ENCODE data around the gene ZSCAN29.
"Not testable (repeated sequence)": the region's sequence is repeated elsewhere in the genome, so short reads cannot be mapped to it uniquely, and the experiment has no call there.

Gene ZSCAN29

DNA sequence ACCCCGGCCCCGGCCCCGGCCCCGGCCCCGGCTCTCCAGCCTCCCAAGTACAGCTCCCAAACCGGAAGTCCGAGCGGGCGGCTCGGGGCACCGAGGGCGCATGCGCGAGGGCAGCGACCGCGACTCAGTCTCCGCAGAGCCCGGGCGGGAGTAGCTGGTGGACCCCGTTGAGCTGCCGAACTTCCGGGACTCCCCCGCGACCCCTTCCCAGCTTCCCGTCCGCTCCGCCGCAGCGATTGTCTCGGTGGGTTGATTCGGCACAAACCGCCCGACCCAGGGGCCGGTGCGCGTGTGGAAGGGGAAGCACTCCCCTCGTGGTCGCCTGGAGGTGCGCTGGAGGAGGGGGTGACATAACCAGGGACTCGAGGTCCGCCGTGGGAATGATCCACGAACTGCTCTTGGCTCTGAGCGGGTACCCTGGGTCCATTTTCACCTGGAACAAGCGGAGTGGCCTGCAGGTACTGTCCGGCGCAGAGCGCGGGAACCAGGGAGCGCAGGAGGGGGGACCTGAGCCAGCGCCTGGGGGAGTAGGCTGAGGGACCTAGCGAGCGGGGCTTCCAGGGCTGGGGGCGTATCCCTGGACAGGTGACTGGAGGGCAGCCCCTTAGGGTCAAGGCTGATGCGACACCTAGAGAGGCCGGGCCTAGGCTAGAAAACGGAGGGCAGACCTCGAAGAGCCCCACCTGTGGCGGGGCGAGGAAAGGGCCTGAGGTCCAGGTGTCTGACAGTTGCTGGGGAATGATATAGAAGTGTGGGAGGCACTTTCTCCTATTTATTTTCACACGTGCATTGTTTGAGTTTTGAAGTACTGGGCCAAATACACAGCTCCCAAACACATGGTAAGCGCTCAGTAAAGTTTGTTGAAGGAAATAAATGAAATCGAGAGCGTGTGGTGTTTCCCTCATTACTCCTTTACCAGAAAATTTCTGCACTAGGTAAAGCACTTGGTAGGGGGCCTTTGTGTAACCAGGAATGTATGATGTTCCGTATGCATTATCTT, at the start of gene ZSCAN29, which contains the start of gene TUBGCP4:
Gene ZSCAN29, minus strand, starts transcription at position 69 of the 1,000 bp plus-strand sequence. CDS start 1,130 bp downstream, outside the sequence.
Gene TUBGCP4, plus strand, starts transcription at position 127 of the 1,000 bp plus-strand sequence. Its CDS starts 254 bp downstream, at position 381.
- peak; percentile 78 for DNase-seq

DNA sequence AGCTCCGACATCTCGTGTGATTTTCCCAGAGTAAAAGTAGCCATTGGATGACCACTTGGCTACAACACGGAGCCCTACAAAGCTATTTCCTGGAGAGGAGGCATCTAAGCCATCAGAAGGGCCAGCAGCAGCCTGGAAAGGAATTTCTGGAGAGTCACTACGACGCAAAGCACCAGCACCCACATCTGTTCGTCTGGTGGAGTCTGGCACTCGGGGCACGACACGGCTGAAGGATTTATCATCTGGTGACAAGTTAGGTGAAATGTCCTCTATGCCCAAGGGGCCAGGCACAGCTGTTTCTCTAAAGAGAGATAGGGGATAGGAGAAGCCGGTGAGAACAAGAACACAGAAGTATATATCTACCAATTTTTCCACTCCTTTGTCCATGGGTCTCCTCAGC, 49.6 kb upstream of the ZSCAN29 start:
- DNase-seq, result no peak

DNA sequence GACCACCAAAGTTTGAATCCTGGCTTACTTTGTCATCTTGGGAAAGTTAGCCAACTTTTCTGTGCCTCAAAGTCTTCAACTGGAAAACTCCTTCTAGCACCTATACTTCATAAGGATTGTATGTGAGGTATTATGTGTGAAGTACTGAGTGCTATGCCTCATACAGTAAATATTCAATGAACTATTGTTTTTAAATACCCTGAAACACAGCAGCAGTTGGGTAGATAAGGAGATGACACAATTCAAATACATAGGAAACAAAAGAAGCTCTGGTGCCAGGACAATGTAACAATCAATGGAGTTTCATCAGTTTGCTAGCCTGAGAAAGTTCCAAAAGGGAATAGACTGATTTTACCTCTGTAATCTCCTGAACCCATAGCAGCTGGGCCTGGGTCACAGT, 43.4 kb upstream of the ZSCAN29 start:
- DNase-seq, result no peak

DNA sequence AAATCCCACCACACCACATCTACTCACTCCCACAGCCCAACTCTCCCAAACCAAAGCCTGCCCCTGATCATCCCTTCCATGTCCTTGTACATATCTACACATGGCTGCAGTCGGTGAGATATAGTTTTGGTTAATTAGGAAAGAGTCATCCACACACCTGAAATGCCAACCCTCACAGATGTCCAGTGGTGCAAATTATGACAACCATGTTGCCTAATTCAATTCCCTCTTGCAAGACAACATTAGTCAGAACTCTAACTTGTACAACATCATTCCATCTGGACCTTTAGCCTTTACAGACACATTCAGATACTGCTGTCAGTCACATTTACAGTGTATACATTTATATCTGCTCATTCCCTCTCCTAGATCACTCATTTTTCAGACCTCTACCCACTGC, 41.3 kb upstream of the ZSCAN29 start:
- no peak for DNase-seq

DNA sequence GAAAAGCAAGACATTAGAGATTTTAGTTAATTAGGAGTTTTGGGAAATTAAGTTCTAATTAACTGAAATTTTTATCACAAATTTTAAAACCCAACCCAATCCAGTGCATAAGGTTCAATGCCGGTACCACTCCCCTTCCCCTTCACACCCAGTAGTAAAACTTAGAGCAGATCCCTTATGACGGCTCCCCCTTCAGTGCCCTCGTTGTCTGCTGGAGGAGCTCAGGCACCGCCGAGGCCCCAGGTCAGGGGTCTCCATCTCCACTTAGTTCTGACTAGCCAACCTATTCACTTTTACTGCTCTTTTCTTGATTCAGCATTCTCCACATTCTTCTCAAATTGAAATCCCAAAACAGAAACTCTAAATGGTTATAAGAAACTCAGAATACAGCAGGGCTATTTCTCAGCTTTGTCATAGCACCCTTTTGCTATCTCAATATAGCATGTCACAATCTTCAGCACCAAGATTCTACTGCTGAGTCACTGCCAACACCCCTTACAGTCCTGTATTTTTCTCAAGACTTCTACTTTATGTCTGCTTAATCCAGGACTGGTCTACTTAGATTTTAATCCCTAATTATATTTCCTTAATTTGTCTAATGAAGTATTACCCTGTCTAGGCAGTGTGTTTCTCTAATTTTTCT, 39.9 kb upstream of the ZSCAN29 start:
- no peak for DNase-seq

DNA sequence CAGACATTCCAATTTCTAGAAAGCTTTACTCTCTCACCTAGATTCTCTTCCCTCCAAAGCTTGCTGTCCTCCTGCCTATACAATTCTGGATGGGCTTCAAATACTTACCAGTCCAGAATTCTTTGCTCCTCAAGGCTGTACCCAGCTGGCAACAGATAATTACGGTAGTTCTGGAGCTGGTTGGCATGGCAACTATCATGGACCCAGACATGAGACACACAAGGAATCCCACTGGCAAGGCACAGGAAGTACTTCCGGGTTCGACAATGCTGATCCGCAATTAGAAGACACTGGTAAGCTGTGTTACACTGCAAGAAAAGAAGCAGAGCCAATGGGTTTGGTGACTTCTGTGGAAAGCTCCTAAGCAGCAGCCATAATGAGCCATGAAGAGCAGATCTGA, 37.9 kb upstream of the ZSCAN29 start:
- DNase-seq, result no peak

DNA sequence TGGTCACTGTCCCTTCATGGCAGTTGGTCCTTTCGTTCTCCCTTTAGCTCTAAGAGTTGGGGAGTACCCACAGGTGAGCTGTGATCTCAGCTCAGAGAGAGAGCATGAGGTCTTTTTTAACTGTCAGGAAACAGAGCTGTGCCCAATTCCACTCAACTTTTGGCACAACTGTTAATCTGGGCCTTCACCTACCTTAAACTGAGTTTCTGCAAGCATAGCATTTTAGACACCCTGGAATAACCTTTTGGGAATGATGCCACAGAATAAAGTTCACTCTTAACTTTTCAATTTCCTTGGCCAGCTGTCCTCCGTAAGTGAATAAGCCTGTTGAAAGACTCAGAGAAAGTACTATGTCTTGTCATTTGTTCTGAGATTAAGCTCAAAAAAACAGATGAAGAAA, 36.0 kb upstream of the ZSCAN29 start:
- no peak for DNase-seq

DNA sequence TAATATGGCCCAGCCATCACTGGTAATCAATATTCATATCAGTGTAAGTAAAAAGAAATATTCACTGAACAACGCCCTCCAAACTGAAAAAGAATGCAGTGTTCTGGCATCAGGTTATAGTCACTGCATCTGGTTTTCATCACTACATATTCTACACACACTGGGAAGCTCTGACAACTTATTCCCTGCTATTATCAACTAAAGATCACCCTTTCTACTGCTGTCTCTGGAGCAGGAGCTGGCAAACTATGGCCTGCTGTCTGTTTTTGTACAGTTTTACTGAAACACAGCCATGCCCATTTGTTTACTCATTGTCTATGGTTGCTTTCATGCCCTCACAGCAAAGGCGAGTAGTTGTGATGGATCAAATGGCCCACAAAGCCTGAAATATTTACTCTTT, 35.3 kb upstream of the ZSCAN29 start:
- DNase-seq, result no peak

DNA sequence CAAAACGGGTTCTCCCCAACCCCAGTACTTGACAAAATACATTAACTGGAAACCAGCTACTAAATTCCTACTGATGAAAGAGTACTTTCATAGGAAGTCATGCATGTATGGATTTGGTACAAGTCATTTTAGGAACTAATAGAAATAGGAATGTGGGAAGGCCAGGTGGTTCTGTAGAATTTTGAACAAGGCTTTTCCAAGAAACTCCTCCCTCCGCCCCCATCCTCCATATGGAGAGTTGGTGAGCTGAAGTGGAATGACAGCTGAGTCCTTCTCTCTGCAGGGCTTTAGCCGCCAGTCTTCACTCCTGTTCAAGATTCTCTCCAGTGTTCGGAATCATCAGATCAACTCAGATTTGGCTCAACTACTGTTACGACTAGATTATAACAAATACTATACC, 33.3 kb upstream of the ZSCAN29 start:
- no peak for DNase-seq

DNA sequence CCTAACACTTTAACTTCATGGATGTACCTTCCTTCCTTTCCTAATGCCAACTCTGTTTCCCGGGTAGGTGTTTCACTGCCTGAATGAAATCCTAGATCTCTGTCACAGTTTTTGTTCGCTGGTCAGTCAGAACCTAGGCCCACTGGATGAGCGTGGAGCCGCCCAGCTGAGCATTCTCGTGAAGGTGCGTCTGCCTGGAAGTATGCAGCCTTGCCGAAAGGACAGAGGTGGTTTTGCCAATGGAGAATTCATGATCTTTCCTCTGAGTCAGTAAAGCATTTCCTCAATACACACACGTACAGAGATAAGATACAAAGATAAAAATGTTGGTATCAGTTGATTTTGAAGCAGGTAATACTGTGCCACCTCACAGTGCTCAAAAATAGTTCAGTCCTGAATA, 32.8 kb upstream of the ZSCAN29 start:
- DNase-seq, result no peak

DNA sequence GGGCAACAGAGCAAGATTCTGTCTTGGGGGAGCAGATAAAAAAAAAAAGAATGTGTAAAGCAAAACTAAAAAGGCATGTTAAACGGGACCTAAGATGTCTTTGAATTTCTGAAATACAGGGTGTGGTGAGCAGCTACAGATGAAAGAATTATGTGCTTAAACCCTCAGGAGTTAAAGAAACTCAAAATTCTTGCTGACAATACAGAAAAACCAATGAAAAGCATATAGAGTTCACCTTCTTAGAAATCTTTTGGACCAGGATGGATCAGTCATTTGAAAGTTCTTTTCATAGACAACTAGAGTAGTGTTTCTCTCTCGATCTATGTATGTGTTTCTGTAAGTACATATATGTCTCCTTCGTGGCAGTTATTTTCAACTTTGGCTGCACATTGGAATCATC, 31.4 kb upstream of the ZSCAN29 start:
- no peak for DNase-seq

DNA sequence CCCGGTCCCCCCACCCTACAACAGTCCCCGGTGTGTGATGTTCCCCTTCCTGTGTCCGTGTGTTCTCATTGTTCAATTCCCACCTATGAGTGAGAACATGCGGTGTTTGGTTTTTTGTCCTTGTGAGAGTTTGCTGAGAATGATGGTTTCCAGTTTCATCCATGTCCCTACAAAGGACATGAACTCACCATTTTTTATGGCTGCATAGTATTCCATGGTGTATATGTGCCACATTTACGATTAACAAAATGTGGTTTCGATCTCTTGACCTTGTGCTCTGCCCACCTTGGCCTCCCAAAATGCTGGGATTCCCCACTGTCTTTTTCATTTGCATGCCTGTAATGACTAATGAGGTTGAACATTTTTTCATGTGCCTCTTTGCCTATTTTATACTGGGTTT, 22.7 kb upstream of the ZSCAN29 start:
- not testable (repeated sequence) for DNase-seq

DNA sequence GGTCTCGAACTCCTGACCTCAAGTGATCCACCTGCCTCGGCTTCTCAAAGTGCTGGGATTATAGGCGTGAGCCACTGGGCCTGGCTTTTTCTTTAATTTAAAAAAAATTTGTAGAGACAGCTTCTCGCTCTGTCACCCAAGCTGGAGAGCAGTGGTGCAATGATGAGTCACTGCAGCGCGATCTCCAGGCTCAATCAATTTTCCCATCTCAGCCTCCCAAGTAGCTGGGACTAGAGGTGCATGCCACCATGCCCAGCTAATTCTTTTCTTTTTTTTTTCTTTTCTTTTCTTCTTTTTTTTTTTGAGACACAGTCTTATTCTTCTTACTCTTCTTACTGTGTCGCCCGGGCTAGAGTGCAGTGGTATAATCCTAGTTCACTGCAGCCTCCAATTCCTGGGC, 19.9 kb upstream of the ZSCAN29 start:
- no peak for DNase-seq

DNA sequence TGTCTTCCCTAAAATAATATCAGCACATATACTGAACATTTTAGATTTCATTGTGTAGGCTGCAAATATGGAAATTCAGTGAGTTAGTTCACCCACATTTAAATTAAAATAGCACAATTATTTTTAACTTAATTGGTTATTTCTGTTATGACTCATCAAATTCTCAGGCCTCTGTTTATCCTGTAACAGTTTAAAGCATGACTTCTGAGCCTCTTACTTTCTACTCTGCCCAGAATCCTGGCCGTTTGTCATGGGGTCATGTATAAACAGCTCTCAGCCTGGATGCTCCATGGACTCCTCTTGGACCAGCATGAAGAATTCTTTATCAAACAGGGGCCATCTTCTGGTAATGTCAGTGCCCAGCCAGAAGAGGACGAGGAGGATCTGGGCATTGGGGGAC, 12.2 kb upstream of the ZSCAN29 start:
- no peak for DNase-seq

DNA sequence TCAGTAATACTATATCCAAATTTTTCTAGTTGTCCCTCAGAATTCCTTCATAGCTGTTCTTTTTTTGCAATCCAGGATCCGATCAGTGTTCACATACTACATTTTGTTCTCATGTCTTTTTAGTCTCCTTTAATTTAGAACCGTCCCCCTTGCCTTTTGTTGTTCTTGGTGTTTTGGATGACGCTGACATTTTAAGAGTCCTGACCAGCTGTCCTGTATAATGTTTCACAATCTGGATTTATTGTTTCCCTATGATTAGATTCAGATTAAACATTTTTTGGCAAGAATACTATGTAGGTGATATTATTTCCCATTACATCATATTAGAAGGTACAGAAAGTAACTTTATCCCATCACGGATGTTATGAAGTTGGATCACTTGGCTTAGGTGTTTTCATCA, 11.5 kb upstream of the ZSCAN29 start:
- DNase-seq, result no peak

DNA sequence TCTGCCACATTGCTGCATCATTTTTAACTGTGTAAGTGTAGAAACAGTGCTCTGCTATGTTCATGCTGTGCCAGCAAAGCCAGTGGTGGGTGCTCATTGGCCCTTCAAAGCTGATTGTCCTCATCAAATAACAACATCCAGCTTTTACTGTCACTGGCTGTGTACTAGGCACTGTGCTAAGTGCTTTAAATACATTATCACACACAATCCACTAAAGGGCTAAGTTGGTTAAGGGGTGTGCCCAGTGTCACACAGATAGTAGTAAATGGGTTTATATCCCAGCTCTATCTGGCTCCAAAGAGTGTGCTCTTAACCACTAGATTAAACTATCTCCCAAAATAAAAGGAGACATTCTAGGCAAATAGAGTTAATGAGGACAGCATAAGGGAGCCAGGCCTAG, 7.8 kb upstream of the ZSCAN29 start:
- no peak for DNase-seq

DNA sequence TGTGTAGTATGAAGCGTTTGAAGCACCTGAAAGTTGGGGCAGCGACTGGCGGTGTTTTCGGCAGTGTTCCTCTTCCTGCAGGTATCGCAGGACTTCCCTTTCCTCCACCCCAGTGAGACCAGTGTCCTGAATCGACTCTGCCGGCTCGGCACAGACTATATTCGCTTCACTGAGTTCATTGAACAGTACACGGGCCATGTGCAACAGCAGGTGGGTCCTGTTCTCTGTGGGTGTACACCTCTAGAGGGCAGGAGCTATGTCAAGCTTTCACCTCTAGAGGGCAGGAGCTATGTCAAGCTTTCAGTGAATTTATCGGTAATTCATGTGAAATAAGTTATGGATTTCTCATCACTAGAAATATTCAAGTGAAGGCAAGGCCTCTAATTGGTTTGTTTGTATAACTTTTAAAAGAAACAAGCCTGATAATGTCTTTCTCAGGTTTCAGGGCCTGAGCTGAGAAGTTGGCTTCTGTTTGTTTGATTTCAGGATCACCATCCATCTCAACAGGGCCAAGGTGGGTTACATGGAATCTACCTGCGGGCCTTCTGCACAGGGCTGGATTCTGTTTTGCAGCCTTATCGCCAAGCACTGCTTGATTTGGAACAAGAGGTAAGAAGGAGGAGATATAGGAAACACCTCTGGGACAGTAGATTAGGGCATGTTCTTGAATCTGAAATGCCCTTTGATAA, 5.3 kb upstream of the ZSCAN29 start:
- peak; percentile 54 for DNase-seq

DNA sequence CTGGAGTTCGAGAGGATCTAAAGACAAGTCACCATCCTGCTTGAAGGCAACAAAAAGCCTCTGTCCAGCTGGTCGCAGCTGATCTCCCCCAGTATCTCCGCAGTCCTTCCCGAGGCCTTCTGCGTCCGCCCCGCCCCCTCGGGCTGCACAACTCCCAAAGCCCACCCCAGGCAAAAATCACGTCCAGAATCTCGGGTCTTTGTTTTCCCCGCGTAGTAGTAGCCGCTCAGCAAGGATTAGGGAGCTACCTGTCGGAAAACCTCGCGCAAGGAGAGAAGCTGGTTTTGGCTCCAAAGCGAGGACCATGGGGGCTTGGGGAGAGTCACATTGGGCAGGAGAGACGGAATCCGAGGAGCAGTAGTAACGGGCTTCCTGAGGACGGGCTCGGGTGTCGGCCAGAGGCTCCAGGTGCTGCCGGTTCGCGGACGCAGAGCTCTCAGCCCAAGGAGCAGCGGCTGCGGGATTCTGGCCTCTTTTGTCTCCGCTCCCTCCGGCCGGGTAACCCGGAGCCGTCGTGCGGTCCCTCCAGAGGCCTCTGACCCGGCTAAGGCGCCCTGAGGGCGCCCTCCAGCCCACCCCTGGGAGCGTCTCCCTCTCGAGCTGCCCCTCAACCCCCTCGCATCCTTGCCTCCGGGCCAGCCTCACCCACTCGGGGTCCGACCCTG, 401 bp downstream of the ZSCAN29 start:
- no peak for DNase-seq

DNA sequence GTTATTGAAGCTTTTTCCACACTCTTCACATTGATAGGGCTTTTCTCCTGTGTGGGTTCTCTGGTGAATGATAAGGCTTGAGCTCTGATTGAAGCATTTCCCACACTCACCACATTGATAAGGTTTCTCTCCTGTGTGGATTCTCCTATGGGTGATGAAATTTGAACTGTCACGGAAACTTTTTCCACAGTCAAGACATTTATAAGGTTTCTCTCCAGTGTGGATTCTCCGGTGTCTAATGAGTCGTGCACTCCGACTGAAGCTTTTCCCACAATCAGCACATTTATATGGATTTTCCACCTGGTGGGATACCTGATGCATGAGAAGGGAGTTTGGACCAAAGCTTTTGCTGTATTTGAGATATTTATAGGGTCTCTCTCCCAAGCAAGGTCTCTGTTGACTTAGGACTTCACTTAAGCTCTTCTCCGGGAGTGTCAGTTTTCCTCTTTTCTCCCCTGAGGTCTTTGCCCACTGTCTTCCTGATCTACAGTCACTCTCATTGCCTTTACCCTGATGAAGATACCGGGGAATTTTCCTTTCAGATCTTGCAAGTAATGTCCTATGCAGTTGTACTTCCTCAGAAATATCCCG, 9.4 kb downstream of the ZSCAN29 start:
- DNase-seq, result no peak

DNA sequence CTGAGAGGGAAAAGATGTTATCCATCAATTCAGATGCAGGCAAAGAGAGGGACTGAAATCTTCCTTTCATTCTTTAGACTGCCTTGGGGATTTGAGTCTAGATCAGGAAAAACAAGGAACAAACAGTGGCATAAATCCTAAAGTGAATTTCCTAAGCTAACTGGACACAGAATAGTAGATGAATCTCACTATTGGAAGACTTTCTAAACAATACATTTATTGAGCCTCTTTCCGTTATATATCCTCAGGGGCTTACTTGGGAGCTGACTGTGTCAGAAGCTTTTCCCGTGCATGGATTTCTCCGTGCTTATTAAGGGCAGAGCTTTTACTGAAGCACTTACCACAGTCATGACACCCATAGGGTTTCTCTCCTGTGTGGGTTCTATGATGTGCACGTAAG, 10.0 kb downstream of the ZSCAN29 start:
- no peak for DNase-seq

DNA sequence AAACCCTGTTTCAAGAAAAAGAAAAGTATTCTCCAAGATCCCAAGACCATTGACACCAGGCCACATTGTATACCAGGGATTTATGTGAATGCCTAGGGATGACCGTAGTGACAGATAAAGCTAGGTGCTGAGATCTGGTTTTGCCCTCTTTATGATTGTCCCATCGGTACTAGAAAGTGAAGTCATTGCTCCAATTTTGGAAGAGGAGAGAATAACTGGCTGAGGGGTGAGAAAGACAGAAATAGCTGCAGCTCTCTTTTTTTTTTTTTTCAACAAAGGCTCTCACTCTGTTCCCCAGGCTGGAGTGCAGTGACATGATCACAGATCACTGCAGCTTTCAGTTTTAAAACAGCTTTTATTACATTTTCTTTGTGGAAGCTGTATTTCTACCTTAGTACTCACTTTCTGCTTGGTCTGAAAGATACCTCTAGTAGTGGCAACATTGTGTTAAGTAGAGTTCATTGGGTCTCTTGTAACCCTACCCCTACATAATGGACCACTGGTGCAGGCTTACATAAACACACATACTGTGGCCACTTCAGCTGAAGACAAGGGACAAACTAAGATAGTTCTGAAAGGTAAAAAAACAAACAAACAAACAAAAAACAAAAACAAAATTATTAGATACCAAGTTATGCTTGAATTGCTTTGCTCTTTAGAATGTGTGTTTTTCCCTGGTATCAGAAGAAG, 18.0 kb downstream of the ZSCAN29 start:
- no peak for DNase-seq

DNA sequence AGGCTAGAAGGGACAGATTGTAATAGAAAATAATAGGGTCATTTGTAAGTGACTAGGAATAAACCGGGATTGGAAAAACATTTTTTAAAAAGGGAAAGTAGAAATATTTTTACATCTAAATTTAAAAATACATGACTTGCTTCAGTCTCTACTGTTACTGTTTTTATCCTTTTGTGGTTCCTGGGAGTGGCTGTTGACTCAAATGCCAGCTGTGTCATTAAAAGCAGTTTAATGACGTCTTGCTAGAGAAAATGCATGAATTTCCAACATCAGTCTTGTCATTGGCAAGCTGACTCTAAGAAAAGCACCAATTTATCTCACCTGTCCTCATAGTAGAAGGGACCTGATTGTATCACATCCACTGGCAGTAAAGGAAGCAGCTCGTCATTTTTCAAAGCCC, 23.7 kb downstream of the ZSCAN29 start:
- no peak for DNase-seq

Measured in CD4-positive, alpha-beta T cell treated with Interleukin-17A for 1 hour (primary cell).